Osteocyte (in vitro differentiated cells): ENCODE results near the gene FNIP2. TPM values are rescaled to one million over a fixed set of nuclear protein-coding genes. Genes with fewer than 3 reads are reported as not detected.

ENCODE experiments used
- DNase-seq: peaks from one replicate; pipeline ENCODE4 v3.0.0; 2021; ENCODE audit warnings: mixed read lengths; ENCODE audit not compliant: unreplicated experiment; ENCODE audit errors: extremely low spot score
- H3K27ac Mint-ChIP-seq: one replicate; pipeline ENCODE4 v1.8.0; 2021; ENCODE audit warnings: mild to moderate bottlenecking, mixed read lengths; ENCODE audit not compliant: unreplicated experiment
- H3K27me3 Mint-ChIP-seq: one replicate; pipeline ENCODE4 v1.8.0; 2021; ENCODE audit warnings: mixed read lengths; ENCODE audit not compliant: unreplicated experiment
- H3K36me3 Mint-ChIP-seq: one replicate; pipeline ENCODE4 v1.8.0; 2021; ENCODE audit warnings: mixed read lengths; ENCODE audit not compliant: unreplicated experiment
- H3K4me1 Mint-ChIP-seq: one replicate; pipeline ENCODE4 v1.8.0; 2021; ENCODE audit warnings: mixed read lengths; ENCODE audit not compliant: unreplicated experiment
- H3K4me3 Mint-ChIP-seq: one replicate; pipeline ENCODE4 v1.8.0; 2021; ENCODE audit warnings: mild to moderate bottlenecking, moderate library complexity, mixed read lengths; ENCODE audit not compliant: unreplicated experiment
- H3K9me3 Mint-ChIP-seq: one replicate; pipeline ENCODE4 v1.8.0; 2021; ENCODE audit warnings: mixed read lengths; ENCODE audit not compliant: unreplicated experiment
- CTCF ChIP-seq: fragments of 200-600 bp; sonication (generic); IDR thresholded peaks from 2 replicates; pipeline ENCODE4 v1.5.0; 2021; ENCODE audit warnings: antibody characterized with exemption, mild to moderate bottlenecking, moderate library complexity
- total RNA-seq: library from RNA; stranded (reverse); gene quantifications from 2 replicates; pipeline ENCODE4 v1.2.1, GENCODE V29; 2021

The FNIP2 gene
- total RNA-seq, 1 donor from 2014 or later: 14.4 TPM

- H3K4me1 Mint-ChIP-seq: peaks cover 4% of the 10 kb centered on the region
- no peak overlapping the region for H3K27ac Mint-ChIP-seq
- H3K4me3 Mint-ChIP-seq: no peak overlapping the region
- H3K36me3 Mint-ChIP-seq: no peaks in the 10 kb centered on the region
- TF ChIP-seq CTCF: no peak
- no peaks in the 10 kb centered on the region for H3K9me3 Mint-ChIP-seq
- no peaks in the 10 kb centered on the region for H3K27me3 Mint-ChIP-seq
- no peak for DNase-seq
These were observed 161.3 kb downstream of the FNIP2 start for GRCh38 chr4:158929939-158930638.

DNA sequence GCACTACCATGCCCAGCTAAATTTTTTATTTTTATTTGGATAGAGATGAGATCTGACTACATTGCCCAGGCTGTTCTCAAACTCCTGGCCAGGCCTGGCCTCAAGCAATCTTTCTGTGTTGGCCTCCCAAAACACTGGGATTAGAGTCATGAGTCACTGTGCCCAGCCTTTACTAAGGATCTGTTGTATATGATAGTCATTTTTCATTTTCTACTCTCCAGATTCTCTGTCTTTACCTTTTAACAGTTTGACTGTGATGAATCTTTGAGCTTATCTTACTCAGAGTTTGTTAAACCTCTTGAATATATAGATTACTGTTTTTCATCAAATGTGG is 161.8 kb downstream of the FNIP2 start:
- H3K27me3 Mint-ChIP-seq: no peaks in the 10 kb centered on the region
- H3K4me1 Mint-ChIP-seq: peaks cover 4% of the 10 kb centered on the region
- no peaks in the 10 kb centered on the region for H3K9me3 Mint-ChIP-seq
- H3K36me3 Mint-ChIP-seq: no peaks in the 10 kb centered on the region
- H3K27ac Mint-ChIP-seq: no peak overlapping the region
- no peak overlapping the region for H3K4me3 Mint-ChIP-seq
- DNase-seq: no peak
- TF ChIP-seq CTCF: no peak

DNA sequence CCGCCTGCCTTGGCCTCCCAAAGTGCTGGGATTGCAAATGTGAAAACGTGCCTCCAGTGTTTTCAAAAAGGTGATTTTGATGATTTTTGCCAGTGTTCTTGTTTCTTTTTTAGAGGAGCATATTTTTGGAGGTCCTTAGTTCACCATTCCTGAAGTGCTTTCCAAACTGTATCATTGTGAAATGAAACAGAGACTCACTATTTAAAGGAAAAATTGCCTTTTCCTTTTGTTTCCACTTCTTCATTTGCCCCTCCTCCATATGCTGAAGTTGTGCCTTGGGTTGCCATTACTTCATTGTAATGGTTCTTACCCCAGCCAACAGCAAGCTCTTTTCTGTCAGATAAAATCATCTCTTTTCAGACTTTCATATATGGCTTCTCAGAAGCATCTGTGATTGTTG is 164.4 kb downstream of the FNIP2 start:
- no peaks in the 10 kb centered on the region for H3K9me3 Mint-ChIP-seq
- TF ChIP-seq CTCF: no peak
- no peaks in the 10 kb centered on the region for H3K36me3 Mint-ChIP-seq
- no peaks in the 10 kb centered on the region for H3K27me3 Mint-ChIP-seq
- no peak overlapping the region for H3K27ac Mint-ChIP-seq
- peaks cover 4% of the 10 kb centered on the region for H3K4me1 Mint-ChIP-seq
- no peak overlapping the region for H3K4me3 Mint-ChIP-seq
- DNase-seq: no peak

GRCh38 chr4:158934996-158935669 is 166.3 kb downstream of the FNIP2 start:
- Mint-ChIP-seq H3K9me3 (no peaks in the 10 kb centered on the region), H3K36me3 (no peaks in the 10 kb centered on the region), H3K4me3 (no peak overlapping the region), H3K27me3 (no peaks in the 10 kb centered on the region), H3K27ac (no peak overlapping the region), H3K4me1 (peaks cover under 1% of the 10 kb centered on the region)
- no peak for DNase-seq
- no peak for TF ChIP-seq CTCF

GRCh38 chr4:158936238-158936637 is 167.4 kb downstream of the FNIP2 start:
- DNase-seq: no peak
- Mint-ChIP-seq H3K9me3 (no peaks in the 10 kb centered on the region), H3K4me1 (no peaks in the 10 kb centered on the region), H3K4me3 (no peak overlapping the region), H3K27me3 (no peaks in the 10 kb centered on the region), H3K27ac (no peak overlapping the region), H3K36me3 (no peaks in the 10 kb centered on the region)
- no peak for TF ChIP-seq CTCF
